GM23248 (cell line): ENCODE data around the gene NIN. TPM values are rescaled to one million over a fixed set of nuclear protein-coding genes. Genes with fewer than 3 reads are reported as not detected.

ENCODE experiments used
- DNase-seq: peaks from one replicate; pipeline ENCODE4 v3.0.0-alpha.2; 2015
- H2AFZ ChIP-seq: fragments of 200-600 bp; sonication (generic); 2 replicates; pipeline ENCODE4 v1.6.1; 2016; ENCODE audit warnings: antibody characterized with exemption
- H3F3A ChIP-seq: fragments of 200-600 bp; sonication (generic); 2 replicates; pipeline ENCODE4 v1.6.1; 2016; ENCODE audit warnings: mild to moderate bottlenecking, antibody characterized with exemption, mixed run types; ENCODE audit not compliant: insufficient read depth
- H3K27ac ChIP-seq: fragments of 200-600 bp; sonication (generic); 2 replicates; pipeline ENCODE4 v1.5.1; 2016; ENCODE audit warnings: mild to moderate bottlenecking
- H3K27me3 ChIP-seq: fragments of 200-600 bp; sonication (generic); replicated peaks from 2 replicates; pipeline ENCODE4 v1.6.1; 2016; ENCODE audit warnings: mild to moderate bottlenecking; ENCODE audit not compliant: insufficient read depth
- H3K36me3 ChIP-seq: fragments of 200-600 bp; sonication (generic); 2 replicates; pipeline ENCODE4 v1.6.1; 2016; ENCODE audit warnings: low read depth, mild to moderate bottlenecking
- H3K4me1 ChIP-seq: fragments of 200-600 bp; sonication (generic); 2 replicates; pipeline ENCODE4 v1.6.1; 2016; ENCODE audit warnings: mild to moderate bottlenecking; ENCODE audit not compliant: insufficient read depth
- H3K4me2 ChIP-seq: fragments of 200-600 bp; sonication (generic); one replicate; pipeline ENCODE4 v1.6.1; 2016; ENCODE audit warnings: mild to moderate bottlenecking; ENCODE audit not compliant: unreplicated experiment
- H3K4me3 ChIP-seq: fragments of 200-600 bp; sonication (generic); 2 replicates; pipeline ENCODE4 v1.5.1; 2016; ENCODE audit warnings: mild to moderate bottlenecking
- H3K79me2 ChIP-seq: fragments of 200-600 bp; sonication (generic); 2 replicates; pipeline ENCODE4 v1.6.1; 2016; ENCODE audit warnings: mild to moderate bottlenecking; ENCODE audit not compliant: insufficient read depth
- H3K9ac ChIP-seq: fragments of 200-600 bp; sonication (generic); 2 replicates; pipeline ENCODE4 v1.6.1; 2016; ENCODE audit warnings: mild to moderate bottlenecking
- H3K9me2 ChIP-seq: fragments of 200-600 bp; sonication (generic); 2 replicates; pipeline ENCODE4 v1.6.1; 2016; ENCODE audit warnings: mixed run types, mild to moderate bottlenecking, moderate library complexity; ENCODE audit not compliant: insufficient read depth
- H3K9me3 ChIP-seq: fragments of 200-600 bp; sonication (generic); one replicate; pipeline ENCODE4 v1.6.1; 2017; ENCODE audit warnings: low read depth
- H4K20me1 ChIP-seq: fragments of 200-600 bp; sonication (generic); 2 replicates; pipeline ENCODE4 v1.6.0; 2016; ENCODE audit not compliant: insufficient read depth
- EZH2 ChIP-seq: fragments of 200-600 bp; sonication (generic); IDR thresholded peaks from 2 replicates; pipeline ENCODE4 v1.6.1; 2018; ENCODE audit warnings: antibody characterized with exemption, mild to moderate bottlenecking; ENCODE audit not compliant: insufficient read depth, poor library complexity, severe bottlenecking
- EZH2phosphoT487 ChIP-seq: fragments of 200-600 bp; sonication (generic); IDR thresholded peaks from 2 replicates; pipeline ENCODE4 v1.6.1; 2018; ENCODE audit warnings: antibody characterized with exemption, moderate library complexity, mild to moderate bottlenecking, low read depth; ENCODE audit not compliant: insufficient read depth
- WGBS, 2 experiments: methylation state at CpG; one replicate each; pipeline ENCODE4 v1.1.6; 2015 to 2017; ENCODE audit warnings: low lambda C conversion rate in 2 of 2, low coverage in 1 of 2; ENCODE audit errors: missing lambda C conversion rate in 2 of 2; 5-methylcytosine and 5-hydroxymethylcytosine counted together
- in situ Hi-C: fragments of 300-500 bp; cut with MboI; formaldehyde crosslinking; loops from 2 replicates; pipeline ENCODE4 v1.15.0; 2020
- polyA plus RNA-seq: library from polyadenylated mRNA; unstranded; fragments of >200 nt; fragmentation: Nextera tagmentation; extraction: Ambion mirVana; gene quantifications from 2 replicates; pipeline ENCODE4 v1.2.1, GENCODE V29; 2016
- total RNA-seq: library from RNA; depleted of rRNA; stranded (reverse); fragments of >200 nt; shearing (Covaris generic); gene quantifications from 2 replicates; pipeline ENCODE4 v1.2.3, GENCODE V29; 2014

The NIN gene
- total and polyA plus RNA-seq, 2 experiments from 2014 or later: 17.0 to 33.3 TPM

DNA sequence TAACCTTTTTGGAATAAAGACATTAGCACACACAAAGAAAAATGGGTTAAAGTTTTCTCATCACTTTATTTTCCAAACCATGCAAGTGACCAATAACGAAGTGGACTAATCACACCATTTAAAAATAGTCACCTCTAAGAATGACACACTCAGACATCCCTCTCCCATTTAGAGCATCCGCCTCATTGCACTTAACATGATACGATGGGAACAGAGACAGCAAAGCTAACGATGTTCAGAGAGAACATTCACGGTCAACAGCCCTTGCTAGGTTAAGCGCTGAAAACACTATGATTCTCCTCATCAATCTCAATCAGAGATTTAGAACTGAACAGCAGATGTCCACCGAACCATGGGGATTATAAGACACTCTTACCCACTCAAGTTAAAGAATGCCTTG lies 35.8 kb downstream of the NIN start:
- in situ Hi-C loops: no loop called here
- no peak for TF ChIP-seq EZH2phosphoT487
- TF ChIP-seq EZH2: no peak
- WGBS, 2 experiments: 85 to 86% methylated on average over 7 of the region's 7 CpGs

GRCh38 chr14:50794068-50794645 lies 36.8 kb downstream of the NIN start:
- Histone ChIP-seq H3K9ac (no peak overlapping the region), H3K79me2 (peaks cover 37% of the 10 kb centered on the region), H3K36me3 (no peaks in the 10 kb centered on the region), H3K9me2 (no peaks in the 10 kb centered on the region), H3K4me3 (no peak overlapping the region), H2AFZ (no peak overlapping the region), H3K9me3 (no peaks in the 10 kb centered on the region), H4K20me1 (no peaks in the 10 kb centered on the region), H3K27ac (no peak overlapping the region), H3K4me1 (peaks cover 8% of the 10 kb centered on the region), H3K4me2 (no peak overlapping the region), H3F3A (0 out of 2 replicates have a peak, but pooled peaks cover 4% of the 10 kb centered on the region), H3K27me3 (no peaks in the 10 kb centered on the region)
- WGBS, 2 experiments: 95% methylated on average over 8 of the region's 8 CpGs
- TF ChIP-seq EZH2 (no peak), EZH2phosphoT487 (no peak)
- DNase-seq: no peak
- in situ Hi-C loops: no loop called here

More for the DNA sequence above, 35.8 kb downstream of the NIN start:
- no peak overlapping the region for H2AFZ ChIP-seq
- H3K9me2 ChIP-seq: no peaks in the 10 kb centered on the region
- no peaks in the 10 kb centered on the region for H3K27me3 ChIP-seq
- no peak overlapping the region for H3K4me2 ChIP-seq
- H3F3A ChIP-seq: 0 out of 2 replicates have a peak, but pooled peaks cover 4% of the 10 kb centered on the region
- no peak overlapping the region for H3K9ac ChIP-seq
- no peak overlapping the region for H3K4me3 ChIP-seq
- H3K4me1 ChIP-seq: peaks cover 15% of the 10 kb centered on the region
- H4K20me1 ChIP-seq: no peaks in the 10 kb centered on the region
- peaks cover 43% of the 10 kb centered on the region for H3K79me2 ChIP-seq
- H3K36me3 ChIP-seq: no peaks in the 10 kb centered on the region
- H3K9me3 ChIP-seq: no peaks in the 10 kb centered on the region
- H3K27ac ChIP-seq: no peak overlapping the region
- DNase-seq: no peak

DNA sequence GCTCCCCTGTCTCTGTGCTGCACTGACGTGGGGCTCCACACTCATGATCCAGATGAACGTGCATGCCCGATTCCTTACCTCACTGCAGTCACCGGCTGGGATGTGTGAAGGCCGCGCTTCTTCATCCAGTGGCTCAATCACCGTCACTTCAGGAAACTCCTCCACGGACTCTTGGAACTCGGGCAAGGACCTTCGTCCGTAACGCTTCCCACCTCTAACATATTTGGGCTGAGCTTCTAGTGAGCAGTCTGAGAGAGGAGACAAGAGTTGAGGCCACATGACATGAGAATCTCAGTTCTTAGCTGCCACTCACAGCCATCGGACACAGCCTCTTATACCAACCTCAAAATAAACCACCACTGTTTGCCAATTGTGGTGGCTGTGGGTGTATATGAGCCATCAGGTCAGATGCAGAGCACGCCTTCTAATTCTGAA lies 38.3 kb downstream of the NIN start:
- 96 to 98% methylated on average over 14 of the region's 14 CpGs for WGBS, 2 experiments
- no peak overlapping the region for H3K4me3 ChIP-seq

DNA sequence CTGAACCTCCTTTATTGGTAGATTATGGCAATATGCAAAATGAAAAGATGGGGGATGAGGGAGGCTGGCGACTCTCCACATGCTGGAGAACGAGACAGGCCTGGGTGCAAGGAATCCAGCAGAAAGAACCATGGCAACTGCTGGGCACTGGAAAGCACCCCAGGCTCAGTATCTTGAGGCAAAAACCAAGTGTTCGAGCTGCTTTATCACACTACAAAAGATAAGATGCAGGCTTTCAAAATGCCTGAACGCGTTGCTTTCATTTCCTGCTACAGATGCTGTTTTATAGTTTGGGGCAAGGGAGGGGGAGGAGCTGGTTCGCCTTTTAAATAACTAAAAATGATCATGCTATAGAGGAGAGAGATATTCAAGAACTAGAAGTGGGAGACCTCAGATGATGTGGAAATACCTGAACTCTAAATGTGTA lies 38.9 kb downstream of the NIN start:
- H3K4me2 ChIP-seq: no peak overlapping the region
- H3K9ac ChIP-seq: no peak overlapping the region
- peaks cover 31% of the 10 kb centered on the region for H3K79me2 ChIP-seq
- in situ Hi-C loops: no loop called here
- H2AFZ ChIP-seq: no peak overlapping the region
- no peaks in the 10 kb centered on the region for H3K27me3 ChIP-seq
- H3K36me3 ChIP-seq: no peaks in the 10 kb centered on the region
- no peaks in the 10 kb centered on the region for H3K9me3 ChIP-seq
- H3K27ac ChIP-seq: no peak overlapping the region
- TF ChIP-seq EZH2: no peak
- no peak for TF ChIP-seq EZH2phosphoT487
- peaks cover 8% of the 10 kb centered on the region for H3K4me1 ChIP-seq
- no peak for DNase-seq
- H3F3A ChIP-seq: 0 out of 2 replicates have a peak, but pooled peaks cover 4% of the 10 kb centered on the region
- no peaks in the 10 kb centered on the region for H4K20me1 ChIP-seq
- WGBS, 2 experiments: 91 to 94% methylated on average over 6 of the region's 6 CpGs
- H3K4me3 ChIP-seq: no peak overlapping the region
- no peaks in the 10 kb centered on the region for H3K9me2 ChIP-seq

More for the DNA sequence above, 38.3 kb downstream of the NIN start:
- Histone ChIP-seq H3K36me3 (no peaks in the 10 kb centered on the region), H3K79me2 (peaks cover 31% of the 10 kb centered on the region), H3K9me3 (no peaks in the 10 kb centered on the region), H2AFZ (no peak overlapping the region), H3K4me2 (no peak overlapping the region), H3K9ac (no peak overlapping the region), H3K4me1 (peaks cover 8% of the 10 kb centered on the region), H3K27me3 (no peaks in the 10 kb centered on the region), H3F3A (0 out of 2 replicates have a peak, but pooled peaks cover 4% of the 10 kb centered on the region), H3K9me2 (no peaks in the 10 kb centered on the region), H4K20me1 (no peaks in the 10 kb centered on the region), H3K27ac (no peak overlapping the region)
- in situ Hi-C loops: no loop called here
- TF ChIP-seq EZH2 (no peak), EZH2phosphoT487 (no peak)
- DNase-seq: no peak
